CD1c-positive myeloid dendritic cell (primary cell): Measurements from ENCODE around the gene KIF12.

Experiments
- DNase-seq: peaks from one replicate; pipeline ENCODE4 v3.0.0-alpha.2; 2016; ENCODE audit errors: extremely low spot score

The KIF12 gene

DNA sequence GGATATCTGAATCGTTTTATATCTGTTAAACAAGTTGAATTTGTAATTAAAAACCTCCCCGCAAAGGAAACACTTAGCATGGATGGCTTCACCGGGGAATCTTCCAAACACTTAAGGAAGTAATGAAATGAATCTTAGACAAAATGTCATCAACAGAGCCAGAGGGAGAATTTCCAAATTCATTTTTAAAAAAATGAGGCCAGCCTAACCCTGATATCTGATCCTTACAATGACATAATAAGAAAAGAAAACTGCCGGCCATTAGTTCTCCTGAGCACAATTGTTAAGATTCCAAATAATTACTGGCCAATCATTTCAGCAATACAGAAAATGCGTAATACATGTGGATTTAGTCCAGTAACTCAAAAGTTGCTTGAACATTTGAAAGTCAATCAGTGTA, 6.1 kb upstream of the KIF12 start:
- DNase-seq: no peak

DNA sequence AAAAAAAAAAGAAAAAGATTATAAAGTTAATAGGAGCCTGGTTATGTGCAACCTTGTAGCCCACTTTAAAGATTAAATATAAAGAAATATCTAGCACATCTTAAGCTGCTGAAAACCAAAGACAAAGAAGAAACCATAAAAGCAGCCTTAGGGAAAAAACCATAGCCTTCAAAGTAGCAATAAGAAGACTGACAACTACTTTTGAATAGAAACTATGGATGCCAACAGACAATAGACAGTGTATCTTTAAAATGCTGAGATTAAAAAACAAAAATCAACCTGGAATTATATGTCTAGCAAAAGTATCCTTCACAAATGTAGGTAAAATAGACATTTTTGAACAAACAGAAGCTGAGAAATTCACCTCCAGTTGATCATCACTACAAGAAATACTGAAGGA, 3.4 kb upstream of the KIF12 start:
- no peak for DNase-seq

DNA sequence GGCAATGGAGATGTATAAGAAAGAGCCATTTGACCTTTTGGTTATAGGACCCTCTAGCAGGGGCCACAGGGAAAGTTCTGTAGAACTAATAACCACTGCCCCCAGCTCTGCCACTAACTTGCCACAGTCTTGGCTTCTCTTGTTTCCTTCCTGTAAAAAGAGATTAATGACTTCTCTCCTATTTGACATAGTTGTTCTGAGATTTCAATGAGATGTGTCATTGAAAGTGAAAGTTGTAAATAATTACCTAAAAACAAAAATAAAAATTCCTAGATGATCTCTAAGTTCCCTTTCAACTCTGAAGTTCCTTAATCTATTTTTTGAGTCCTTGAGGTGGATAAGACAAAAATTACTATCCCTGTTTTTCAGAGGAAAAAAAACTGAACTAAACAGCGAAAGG, 1.4 kb upstream of the KIF12 start:
- DNase-seq: no peak

DNA sequence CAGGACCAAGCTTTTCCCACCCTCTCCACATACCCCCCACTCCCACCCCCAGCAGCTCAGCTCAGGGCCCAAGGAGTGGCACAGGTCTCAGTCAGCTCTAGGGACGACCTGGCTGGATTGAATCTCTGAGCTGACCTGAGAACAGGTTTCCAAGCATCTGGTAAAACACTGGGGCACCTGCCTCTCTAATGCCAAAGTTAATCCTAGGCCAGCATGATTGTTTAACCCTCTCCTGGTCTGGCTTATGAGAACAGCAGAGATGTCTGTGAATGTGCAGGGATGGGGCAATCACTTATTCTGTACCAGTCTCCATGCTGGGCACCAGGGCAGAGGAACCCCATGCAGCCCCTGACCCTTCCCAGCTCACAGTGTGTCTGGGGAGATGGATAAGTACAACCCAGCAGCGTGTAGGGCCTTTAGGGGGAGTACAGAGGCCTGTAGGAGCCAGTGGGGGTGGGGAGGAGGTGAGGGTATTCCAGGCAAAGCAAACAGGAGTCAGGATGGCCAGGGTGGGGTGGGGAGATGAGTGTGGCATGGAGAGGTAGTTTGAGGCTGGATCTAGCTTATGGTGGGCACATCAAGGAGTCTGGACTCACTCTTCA, 678 bp upstream of the KIF12 start:
- DNase-seq: no peak

DNA sequence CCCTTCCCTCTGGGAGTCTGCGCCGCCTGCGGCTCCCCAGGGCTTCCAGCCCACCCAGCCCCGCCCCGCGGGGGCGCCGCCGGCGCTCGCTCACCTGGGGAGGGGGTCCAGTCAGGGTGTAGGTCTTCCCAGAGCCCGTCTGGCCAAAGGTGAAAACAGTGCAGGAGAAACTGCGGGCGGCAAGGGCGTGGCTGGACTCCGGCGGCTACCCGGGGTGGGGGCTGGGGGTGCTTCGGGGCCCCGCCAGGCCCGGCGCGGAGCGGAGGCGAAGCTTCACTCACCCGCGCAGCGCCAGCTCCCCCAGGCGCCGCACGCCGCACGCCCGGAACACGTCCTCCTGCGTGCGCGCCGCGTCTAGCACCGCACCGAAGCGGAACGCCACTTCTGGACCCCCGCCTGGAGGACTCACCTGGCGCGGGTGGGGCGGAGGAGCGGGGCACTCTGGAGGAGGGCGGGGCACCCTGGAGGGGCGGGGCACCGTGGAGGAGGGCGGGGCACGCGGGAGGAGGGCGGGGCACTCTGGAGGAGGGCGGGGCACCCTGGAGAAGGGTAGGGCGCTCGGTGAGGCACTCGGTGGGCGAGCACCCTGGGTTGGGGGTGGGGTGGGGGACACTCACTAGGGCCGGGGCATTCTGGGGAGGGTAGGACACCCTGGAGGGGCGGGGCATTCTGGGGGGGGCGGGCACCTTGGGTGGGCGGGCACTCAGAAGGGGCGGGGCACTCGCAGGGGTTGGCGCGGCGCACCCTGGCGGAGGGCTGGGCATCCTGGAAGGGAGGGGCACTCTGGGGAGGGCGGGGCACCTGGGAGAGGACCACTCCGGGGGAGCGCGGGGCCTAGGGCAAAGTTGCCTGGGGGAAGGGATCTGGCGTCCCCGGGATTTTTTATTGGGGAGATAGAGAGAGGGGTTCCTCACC, 814 bp downstream of the KIF12 start:
- DNase-seq: peak; percentile 6

DNA sequence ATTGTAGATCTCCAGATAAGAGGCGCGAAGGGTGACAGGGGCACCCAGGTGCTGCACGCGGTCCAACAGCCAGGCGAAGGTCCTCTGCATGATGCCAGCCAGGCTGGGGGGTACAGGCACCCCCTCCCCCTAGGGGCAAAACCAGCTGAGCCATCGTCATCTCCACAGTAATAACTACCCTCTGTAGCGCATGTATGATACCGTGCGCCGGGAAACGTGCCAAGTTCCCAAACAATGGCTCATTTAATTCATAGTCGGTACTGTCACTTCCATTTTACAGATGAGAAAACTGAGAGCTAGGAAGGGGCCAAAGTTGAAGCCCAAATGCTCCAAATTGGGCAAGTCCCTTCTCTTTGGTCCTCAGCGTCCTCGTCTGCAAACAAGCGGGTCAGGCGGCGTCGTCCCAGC, 1.5 kb downstream of the KIF12 start:
- DNase-seq: no peak

DNA sequence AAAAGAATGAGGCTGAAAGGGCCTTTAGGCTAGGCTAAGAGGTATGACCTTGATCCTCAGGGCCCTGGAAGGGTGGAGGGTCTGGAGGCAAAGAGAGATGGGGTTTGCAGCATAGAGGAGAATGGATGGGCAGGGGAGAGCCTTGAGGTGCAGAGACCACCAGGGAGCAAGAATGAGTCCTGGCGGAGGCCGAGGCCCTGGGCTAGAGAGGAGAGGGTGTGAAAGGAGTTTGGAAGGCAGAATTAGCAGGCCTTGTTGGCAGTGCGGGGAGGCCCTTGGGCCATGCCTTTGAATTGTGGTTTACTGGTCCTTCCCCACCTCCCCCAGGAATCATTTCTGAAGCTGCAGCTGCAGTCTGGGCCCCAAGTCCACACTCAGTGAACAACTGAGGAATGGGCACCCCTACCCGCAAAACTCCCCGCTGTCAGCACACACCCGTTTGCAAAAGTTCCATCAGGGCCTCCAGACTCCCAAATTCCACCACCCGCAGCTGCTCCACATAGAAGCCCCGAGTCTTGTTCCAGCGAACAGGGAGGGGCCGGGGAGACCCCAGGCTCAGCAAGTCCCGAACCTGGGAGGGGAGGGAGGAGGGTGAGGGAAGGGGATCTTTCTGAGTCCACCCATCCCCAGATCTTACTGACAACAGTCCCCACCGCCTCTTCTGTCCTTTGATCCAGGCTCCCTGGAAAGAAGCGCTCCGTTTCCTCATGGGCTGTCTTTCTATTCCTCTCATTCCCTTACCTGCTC, 2.1 kb downstream of the KIF12 start:
- DNase-seq: no peak

DNA sequence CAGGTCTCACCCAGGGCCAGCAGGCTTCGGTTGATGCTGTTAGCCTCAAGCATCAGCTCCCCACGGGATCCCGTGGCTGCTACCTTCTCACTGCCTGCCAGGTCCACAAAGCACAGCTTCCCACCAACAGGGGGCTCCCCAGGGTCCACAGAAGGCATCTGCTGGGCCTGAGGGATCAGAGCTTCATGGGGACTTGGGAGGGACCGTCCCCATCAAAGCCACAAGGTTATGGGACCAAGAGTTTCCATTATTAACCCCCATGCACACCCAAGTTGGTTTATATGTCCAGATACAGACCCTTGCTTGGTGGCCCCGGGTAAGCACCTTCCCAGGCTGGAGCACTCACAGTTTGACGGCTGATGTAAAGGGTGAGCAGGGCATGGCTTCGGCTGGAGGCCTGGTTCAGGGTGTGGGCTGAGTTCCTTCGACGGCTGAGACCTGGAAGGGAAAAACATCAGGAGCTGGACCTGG, 3.0 kb downstream of the KIF12 start:
- no peak for DNase-seq

DNA sequence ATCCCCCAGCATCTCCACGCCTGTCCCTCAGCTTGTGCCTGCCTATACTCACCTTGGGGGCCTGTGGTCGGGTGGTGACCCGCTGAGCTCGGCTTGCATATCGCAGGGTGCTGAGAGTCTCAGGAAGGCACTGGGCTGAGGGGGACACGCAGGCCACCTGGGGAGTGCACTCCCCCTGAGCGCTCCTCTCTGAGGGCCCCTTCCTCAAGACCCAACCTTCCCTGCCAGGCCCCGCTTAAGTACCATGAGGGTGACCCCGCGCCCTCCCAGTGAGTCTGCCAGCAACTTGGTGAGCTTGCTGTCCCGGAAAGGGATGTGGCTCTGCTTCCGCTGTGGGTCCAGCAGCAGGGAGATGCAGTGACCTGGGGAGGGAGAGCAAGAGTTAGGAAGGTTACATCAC, 4.1 kb downstream of the KIF12 start:
- no peak for DNase-seq

DNA sequence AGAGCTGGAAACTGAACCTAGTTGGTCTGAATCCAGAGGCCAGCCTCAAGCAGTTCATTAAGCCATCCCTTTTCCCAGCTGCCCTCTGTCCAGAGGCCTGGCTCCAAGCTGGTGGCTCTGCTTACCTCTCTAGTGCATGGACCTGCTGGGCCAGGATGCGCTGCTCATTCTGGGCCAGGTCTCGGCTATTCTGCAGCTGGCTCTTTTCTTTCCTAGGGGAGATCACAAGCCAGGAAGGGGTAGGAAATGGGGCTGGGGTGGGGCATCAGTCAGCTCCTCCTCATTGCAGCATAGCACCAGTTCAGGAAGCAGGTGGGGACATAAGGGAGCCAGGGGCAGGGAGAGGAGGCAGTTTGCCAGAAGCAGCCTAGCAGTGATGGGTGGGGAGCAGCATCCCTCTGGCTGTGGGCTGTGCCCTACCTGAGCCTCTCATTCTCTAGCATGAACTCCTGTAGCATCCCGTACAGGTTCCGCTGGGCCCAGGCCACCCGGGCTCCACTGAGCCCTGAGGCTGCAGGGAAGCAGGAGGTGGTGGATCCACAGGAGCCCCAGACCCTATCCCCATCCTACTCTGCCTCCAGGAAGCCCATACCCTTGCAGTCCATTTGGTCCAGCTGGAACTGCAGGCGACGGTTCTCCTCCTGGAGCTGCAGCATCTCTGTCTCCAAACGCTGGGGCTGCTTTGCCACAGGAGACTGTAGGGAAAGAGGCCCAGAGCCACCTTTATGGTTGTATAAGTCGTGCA, 5.2 kb downstream of the KIF12 start:
- DNase-seq: no peak

DNA sequence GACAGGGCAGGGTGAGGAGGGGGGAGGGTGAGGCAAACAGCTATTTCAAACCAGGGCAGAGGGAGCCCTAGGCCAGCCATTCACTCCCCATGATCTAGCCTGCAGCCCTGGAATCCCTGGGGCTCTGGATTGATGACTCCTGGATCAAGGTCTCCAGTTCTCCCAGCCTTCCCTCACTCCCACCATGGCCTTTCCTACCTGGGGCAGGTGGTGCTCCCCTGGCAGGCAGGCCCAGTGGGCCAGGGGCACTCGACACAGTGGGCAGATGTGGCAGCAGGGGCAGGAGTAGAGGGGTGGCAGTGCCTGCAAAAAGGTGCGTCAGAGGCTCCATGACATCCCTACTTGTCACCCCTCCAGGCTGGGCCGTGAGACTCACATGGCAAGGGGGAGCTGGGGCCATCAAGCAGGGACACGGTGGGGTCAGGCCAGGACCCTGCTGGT, 6.0 kb downstream of the KIF12 start:
- no peak for DNase-seq

DNA sequence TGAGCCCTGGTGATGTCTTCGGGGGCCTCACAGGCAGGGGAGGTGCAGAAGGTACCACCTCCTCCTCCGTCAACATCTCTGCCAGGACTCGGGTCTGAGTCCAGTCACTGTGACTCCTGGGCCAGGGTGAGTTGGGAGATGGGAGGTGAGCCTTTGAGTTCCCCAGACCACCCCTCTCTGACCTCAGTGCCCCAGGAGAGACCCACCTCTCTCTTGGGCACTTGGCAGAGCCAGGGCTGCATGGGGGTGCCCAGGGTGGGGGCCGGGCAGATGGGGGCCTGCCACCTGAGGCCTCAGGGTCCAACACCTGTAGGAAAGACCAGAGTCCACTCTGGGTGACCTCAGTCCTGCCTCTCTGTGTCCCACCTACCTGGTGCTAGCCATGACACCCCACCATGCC, 6.8 kb downstream of the KIF12 start:
- no peak for DNase-seq

DNA sequence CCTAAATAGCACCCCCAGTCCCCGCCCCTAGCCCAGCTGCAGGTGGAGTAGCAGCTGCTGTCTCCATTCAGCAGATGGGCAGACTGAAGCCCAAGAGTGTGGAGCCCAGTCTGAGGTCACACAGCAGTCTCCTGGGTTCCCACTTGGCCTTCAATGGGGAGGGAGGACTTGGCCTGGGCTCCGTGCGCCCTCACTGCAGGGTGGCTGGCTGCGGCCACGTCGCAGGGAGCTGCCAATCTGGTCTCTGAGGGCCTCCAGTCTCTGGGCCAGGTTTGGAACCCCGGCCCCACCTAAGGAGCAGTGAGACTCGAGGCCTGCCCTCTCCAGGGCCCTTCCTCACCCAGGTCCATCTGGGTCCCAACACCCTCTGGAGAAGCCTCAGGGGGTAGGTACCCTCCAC, 7.4 kb downstream of the KIF12 start:
- DNase-seq: no peak

DNA sequence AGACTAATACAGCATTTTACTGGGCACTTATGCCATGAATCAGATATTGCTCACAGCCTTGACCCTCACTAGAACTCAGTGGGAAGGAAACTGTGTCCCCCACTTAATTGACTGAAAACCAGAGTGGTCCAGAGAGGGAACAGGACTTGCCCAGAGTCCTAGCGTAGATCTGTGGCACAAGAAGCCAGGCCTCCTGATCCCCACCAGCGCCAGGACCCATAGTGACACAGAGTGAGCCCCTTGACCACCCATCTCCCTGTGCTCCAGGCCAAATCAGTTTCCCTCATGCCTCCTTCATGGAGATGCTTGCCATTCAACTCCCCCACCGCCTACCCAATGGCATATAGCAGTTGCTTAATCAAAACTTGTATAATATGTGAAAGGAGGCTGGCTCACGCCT, 8.3 kb downstream of the KIF12 start:
- no peak for DNase-seq

DNA sequence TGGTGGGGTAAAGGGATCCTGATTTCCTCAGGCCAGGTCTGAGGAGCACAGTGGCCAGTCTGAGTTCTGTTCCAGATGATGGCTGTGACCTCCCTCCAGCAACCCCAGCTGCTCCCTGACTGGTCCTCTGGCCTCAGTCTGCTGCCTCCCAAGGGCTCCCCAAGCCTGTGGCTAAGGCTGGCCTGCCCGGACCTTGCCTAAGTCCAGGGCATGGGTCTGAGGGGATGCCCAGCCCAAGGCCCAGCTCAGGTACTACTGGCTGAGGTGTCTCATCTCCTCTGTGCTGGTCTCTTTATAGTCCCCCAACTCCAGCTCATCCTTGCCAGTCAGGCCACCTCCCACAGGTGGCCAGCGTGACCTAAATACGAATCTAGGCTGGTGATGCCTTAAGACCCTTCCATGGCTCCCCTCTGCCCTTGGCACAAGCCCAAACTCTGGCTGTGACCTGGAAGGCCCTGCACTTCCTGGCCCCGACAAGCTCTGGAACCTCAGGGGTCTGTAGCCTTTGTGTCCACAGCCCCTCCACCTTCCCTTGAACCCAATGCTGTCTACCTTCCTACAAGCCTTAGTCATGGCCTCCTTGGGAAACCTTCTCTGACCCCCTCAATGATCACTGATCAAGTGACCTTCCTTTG, 9.8 kb downstream of the KIF12 start:
- DNase-seq: no peak

DNA sequence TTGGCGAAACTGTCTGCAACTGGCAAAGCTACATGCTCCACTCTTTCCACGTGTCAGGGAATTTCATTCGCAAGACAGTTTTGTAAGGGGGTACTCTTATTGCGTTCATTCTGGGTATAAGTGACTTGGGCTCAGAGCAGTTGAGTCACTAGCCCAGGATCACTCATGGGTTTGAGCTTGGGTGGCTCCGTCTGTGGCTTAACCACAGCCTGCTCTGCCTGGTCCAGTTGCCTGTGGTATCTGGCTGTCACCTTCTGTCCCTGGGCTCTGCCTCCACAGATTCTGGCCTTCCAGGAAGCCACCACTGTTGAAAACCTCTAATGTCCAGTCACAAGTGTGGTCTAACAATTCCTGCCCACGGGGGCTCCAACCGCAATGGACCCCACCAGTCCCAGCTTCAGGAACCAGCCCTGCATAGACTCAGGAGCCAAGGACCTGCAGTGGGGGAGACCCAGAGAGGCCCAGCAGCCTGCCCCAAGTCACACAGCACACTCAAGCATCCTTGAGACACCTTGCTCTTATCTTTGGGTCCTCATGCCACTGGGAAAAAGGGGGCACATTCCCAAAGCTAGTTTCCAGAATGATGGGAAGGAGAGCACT, 10.4 kb downstream of the KIF12 start:
- DNase-seq: no peak

DNA sequence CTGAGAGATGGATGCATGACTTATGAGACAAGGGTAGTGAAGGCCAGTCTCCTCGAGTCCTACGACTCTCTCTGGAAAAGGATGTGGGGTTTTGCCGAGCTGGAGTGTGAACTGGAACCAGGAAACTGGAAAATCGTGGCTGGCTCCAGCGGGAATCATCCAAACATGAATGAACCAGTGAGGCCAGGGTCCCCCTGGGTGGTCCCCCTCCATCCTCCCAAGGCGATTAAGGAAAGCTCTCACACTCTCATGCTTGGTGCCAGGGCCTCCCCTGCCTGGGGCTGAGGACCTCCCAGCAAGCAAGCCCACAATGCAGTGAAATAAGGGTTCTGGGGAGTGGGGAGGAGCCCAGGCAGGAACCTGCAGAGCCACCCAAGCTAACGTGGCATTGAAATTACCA, 11.4 kb downstream of the KIF12 start:
- DNase-seq: no peak

DNA sequence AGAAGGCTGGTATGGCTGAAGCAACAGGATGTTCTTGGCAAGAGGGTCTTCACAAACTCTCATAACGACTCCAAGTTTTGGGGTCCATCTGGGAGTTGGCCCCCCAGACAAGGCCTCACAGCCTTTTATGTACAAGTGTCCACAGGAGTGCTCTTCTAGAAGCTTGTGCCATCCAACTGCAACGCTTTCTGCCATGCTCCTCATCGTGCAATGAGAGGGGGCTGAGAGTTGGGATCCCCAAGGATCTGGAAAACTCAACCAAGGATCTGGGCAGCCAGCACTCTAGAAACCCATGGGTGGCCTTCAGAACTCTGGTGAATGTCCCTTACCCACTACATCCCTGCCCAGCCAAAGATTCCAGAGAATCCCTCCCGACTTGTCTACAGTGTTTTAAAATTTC, 12.5 kb downstream of the KIF12 start:
- DNase-seq: no peak

DNA sequence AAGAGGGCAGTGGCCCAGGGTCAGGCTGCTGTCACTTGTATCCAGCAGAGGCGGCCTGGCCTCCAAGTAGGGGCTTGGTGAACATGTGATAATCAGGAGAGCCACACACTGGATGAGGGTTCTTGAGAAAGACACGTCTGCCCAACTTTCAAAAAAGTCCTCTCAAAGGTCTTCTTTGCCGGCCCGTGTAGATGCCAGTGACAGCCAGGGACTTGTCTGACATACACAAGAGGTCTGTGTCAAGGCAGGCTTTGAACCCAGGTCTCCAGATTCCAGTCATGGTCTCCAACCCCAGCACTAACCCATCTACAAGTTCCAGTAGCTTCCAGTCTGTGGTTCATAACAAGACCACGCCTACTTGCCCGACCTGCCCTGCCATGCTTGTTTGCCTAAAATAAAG, 13.1 kb downstream of the KIF12 start:
- DNase-seq: no peak

DNA sequence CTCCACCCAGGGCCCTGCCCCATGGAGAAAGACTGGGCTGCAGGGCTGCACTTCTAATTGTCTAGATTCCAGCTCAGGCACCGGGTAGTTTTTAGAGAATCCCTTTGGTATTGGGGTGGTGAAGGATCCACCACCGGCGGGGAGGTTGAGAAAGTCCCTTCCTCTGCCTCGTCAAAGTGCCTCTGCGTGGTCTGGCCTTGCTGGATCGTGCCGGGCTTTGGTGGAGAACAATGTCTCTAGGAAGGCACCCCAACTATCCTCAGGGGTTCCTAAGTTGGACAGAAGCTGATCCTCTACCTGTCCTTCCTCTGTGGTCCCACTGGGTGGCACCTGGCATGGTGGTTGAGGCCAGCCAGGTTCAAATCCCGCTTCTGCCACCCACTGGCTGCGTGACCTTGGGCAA, 13.7 kb downstream of the KIF12 start:
- no peak for DNase-seq
